Thyroid gland (tissue), 4 donors: ENCODE measurements around the gene SLC6A9. TPM values are rescaled to one million over a fixed set of nuclear protein-coding genes. Genes with fewer than 3 reads are reported as not detected.

Source experiments
- DNase-seq, 2 donors: peaks; one replicate each; pipeline ENCODE4 v3.0.0-alpha.2; 2019
- H3K27ac ChIP-seq, 3 donors: fragments of 200-600 bp; sonication (generic); 1 replicate in 2 of 3; 2 replicates in 1 of 3; pipeline ENCODE4 v1.5.1; 2016 to 2019; ENCODE audit warnings: mild to moderate bottlenecking in 1 of 3, moderate library complexity in 1 of 3
- H3K27me3 ChIP-seq: fragments of 200-600 bp; sonication (generic); one replicate; pipeline ENCODE4 v1.5.1; 2019
- H3K36me3 ChIP-seq, 2 donors: fragments of 200-600 bp; sonication (generic); one replicate each; pipeline ENCODE4 v1.5.1; 2016 to 2019
- H3K4me1 ChIP-seq, 2 donors: fragments of 200-600 bp; sonication (generic); one replicate each; pipeline ENCODE4 v1.5.1; 2017 to 2019
- H3K4me3 ChIP-seq, 3 donors: fragments of 200-600 bp; sonication (generic); replicated peaks in 1 of 3; 1 replicate in 2 of 3; 2 replicates in 1 of 3; pipeline ENCODE4 v1.5.1; 2016; ENCODE audit warnings: mild to moderate bottlenecking in 1 of 3
- H3K9me3 ChIP-seq: fragments of 200-600 bp; sonication (generic); one replicate; pipeline ENCODE4 v1.5.1; 2017
- POLR2A ChIP-seq, 2 donors: fragments of 450-650 bp; IDR thresholded peaks; one replicate each; pipeline ENCODE4 v1.6.1; 2017; ENCODE audit warnings: antibody characterized with exemption in 2 of 2, mild to moderate bottlenecking in 2 of 2, moderate library complexity in 1 of 2
- WGBS, 2 donors: methylation state at CpG; one replicate each; pipeline ENCODE4 v1.1.5; 2017; 5-methylcytosine and 5-hydroxymethylcytosine counted together
- intact Hi-C: fragments of 100-400 bp; cut with DNase I; formaldehyde crosslinking; loops from one replicate; pipeline ENCODE4 v1.15.1; 2023
- total RNA-seq, 4 donors: library from RNA; depleted of rRNA; stranded (reverse); fragments of >200 nt; gene quantifications; one replicate each; pipeline ENCODE4 v1.2.3, GENCODE V29; 2016
- TF ChIP-seq, protein P1 (sequence below), 6 experiments: fragments of 200-600 bp in 3 of 6; fragments of 450-650 bp in 3 of 6; sonication (generic) in 3 of 6; IDR thresholded peaks; one replicate each; pipeline ENCODE4 v1.5.1; 2016 to 2019; ENCODE audit warnings: antibody characterized with exemption in 6 of 6, mild to moderate bottlenecking in 2 of 6, inconsistent platforms in 1 of 6, moderate library complexity in 1 of 6

The SLC6A9 gene
- total RNA-seq, 4 donors from 2014 or later, result 7.2 to 11.3 (median 7.6) TPM

DNA sequence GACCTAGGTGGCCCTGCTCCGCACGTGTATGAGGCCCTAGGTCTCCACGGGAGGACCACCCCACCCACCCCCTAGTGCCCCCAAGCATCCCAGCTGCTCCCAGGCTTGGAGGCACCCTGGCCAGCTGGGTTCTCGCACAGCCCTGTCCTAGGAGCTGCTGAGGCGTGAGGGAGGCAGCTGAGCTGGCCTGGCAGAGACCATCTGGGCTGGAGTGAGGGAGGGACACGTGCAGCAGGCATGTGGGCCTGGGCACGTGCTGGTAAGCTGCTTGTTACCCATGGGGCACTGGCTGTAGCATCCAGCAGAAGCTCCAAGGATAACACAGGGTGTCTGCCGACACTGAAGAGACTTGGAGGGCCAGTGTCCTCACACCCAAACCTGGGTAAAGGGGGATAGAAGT lies 10.1 kb downstream of the SLC6A9 start:
- H3K27me3 ChIP-seq, result no peaks in the 10 kb centered on the region
- no peak overlapping the region for H3K4me3 ChIP-seq
- TF ChIP-seq, protein P1, sequence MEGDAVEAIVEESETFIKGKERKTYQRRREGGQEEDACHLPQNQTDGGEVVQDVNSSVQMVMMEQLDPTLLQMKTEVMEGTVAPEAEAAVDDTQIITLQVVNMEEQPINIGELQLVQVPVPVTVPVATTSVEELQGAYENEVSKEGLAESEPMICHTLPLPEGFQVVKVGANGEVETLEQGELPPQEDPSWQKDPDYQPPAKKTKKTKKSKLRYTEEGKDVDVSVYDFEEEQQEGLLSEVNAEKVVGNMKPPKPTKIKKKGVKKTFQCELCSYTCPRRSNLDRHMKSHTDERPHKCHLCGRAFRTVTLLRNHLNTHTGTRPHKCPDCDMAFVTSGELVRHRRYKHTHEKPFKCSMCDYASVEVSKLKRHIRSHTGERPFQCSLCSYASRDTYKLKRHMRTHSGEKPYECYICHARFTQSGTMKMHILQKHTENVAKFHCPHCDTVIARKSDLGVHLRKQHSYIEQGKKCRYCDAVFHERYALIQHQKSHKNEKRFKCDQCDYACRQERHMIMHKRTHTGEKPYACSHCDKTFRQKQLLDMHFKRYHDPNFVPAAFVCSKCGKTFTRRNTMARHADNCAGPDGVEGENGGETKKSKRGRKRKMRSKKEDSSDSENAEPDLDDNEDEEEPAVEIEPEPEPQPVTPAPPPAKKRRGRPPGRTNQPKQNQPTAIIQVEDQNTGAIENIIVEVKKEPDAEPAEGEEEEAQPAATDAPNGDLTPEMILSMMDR (IDR thresholded peaks at IDR 0.05), result no peak
- TF ChIP-seq POLR2A (IDR thresholded peaks at IDR 0.05), result no peak
- no peaks in the 10 kb centered on the region for H3K4me1 ChIP-seq
- intact Hi-C loops, result no loop called here
- DNase-seq, result no peak
- no peaks in the 10 kb centered on the region for H3K36me3 ChIP-seq
- H3K9me3 ChIP-seq, result no peaks in the 10 kb centered on the region
- H3K27ac ChIP-seq, result no peak overlapping the region
- 82 to 97% methylated on average over 4 of the region's 8 CpGs for WGBS, 2 donors

DNA sequence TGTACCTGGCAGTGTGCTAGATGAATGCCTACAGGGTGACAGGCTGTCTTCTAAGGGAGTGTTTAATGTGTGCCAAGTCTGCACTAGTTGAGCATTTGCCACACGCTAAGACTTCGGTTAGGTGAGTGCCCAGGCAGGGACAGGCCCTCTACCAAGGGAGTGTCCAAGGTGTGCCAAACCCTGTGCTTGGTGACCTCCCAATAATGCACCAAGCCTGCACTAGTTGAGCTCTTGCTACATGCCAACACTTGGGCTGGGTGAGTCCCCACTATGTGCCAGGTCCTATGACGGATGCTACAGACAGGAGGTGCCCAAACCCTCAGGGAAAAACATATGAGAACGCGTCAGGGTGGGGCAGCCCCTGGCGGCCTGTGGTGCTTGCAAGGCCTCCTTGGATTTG lies 10.8 kb downstream of the SLC6A9 start:
- Histone ChIP-seq H3K27me3 (no peaks in the 10 kb centered on the region), H3K4me1 (no peaks in the 10 kb centered on the region), H3K27ac (no peak overlapping the region), H3K4me3 (no peak overlapping the region), H3K9me3 (no peaks in the 10 kb centered on the region), H3K36me3 (no peaks in the 10 kb centered on the region)
- no peak for DNase-seq
- TF ChIP-seq, protein P1 (IDR thresholded peaks at IDR 0.05), result no peak
- TF ChIP-seq POLR2A (IDR thresholded peaks at IDR 0.05), result no peak
- WGBS, 2 donors, result 50 to 92% methylated on average over 2 to 6 of the region's 6 CpGs
- intact Hi-C loops, result no loop called here

DNA sequence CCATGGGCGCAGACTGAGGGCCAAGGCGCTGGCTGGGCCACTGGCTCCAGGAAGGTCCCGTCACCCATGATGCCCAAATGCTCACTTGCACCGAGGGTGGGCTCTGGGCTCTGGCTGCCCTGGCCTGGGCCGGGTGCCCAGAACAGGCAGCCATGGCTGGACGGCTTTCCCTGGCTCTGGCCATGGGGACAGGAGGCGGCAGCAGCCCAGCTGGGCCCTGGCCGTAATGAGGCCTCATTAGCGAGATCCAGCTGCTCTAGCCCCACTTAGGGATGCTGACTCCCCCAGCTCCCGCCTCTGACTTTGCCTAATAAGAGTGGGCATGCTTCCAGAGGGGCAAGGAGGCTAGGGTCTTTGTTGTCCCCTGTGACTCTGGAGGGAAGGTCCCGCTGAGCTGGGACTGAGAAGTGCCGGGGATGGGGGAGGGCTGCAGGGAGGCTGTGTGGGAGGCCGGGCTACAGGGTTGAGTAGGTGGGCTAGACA lies 11.8 kb downstream of the SLC6A9 start:
- H3K4me3 ChIP-seq, result no peak overlapping the region
- no peaks in the 10 kb centered on the region for H3K27me3 ChIP-seq
- H3K4me1 ChIP-seq, result no peaks in the 10 kb centered on the region
- intact Hi-C loops, result no loop called here
- no peak overlapping the region for H3K27ac ChIP-seq
- WGBS, 2 donors, result 86 to 90% methylated on average over 6 to 13 of the region's 13 CpGs
- DNase-seq, result no peak
- no peaks in the 10 kb centered on the region for H3K36me3 ChIP-seq
- no peaks in the 10 kb centered on the region for H3K9me3 ChIP-seq
- TF ChIP-seq, protein P1 (IDR thresholded peaks at IDR 0.05), result no peak
- no peak for TF ChIP-seq POLR2A (IDR thresholded peaks at IDR 0.05)

DNA sequence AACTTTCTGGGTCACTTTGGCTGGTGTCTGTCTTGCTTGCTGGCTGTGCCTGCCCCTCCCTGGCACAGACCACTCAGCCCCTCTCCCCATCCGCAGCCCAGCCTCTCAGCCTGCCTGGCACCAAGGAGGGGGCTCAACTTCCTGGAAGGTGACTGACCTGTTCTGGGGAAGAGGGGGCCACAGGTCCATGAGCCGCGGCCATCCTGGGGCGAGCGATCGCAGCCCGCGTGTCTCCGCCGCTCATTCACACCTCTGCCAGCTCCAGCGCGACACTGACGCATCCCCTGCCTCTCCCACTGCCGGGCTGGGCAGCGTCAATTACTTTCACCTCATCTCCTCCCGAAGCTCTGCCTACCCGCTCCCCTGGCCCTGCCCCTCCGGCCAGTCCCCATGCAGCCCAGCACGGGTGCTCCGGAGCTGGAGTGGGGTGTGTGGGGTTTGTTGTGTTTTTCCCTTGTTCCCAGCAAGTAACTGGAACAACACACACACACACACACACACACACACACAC lies 14.3 kb downstream of the SLC6A9 start:
- WGBS, 2 donors, result 89 to 93% methylated on average over 17 to 18 of the region's 20 CpGs
- no peaks in the 10 kb centered on the region for H3K27me3 ChIP-seq
- H3K4me3 ChIP-seq, result no peak overlapping the region
- intact Hi-C loops, result no loop called here
- DNase-seq, result no peak
- H3K4me1 ChIP-seq, result no peaks in the 10 kb centered on the region
- no peaks in the 10 kb centered on the region for H3K36me3 ChIP-seq
- no peak overlapping the region for H3K27ac ChIP-seq
- no peak for TF ChIP-seq POLR2A (IDR thresholded peaks at IDR 0.05)
- TF ChIP-seq, protein P1 (IDR thresholded peaks at IDR 0.05), result no peak
- no peaks in the 10 kb centered on the region for H3K9me3 ChIP-seq

DNA sequence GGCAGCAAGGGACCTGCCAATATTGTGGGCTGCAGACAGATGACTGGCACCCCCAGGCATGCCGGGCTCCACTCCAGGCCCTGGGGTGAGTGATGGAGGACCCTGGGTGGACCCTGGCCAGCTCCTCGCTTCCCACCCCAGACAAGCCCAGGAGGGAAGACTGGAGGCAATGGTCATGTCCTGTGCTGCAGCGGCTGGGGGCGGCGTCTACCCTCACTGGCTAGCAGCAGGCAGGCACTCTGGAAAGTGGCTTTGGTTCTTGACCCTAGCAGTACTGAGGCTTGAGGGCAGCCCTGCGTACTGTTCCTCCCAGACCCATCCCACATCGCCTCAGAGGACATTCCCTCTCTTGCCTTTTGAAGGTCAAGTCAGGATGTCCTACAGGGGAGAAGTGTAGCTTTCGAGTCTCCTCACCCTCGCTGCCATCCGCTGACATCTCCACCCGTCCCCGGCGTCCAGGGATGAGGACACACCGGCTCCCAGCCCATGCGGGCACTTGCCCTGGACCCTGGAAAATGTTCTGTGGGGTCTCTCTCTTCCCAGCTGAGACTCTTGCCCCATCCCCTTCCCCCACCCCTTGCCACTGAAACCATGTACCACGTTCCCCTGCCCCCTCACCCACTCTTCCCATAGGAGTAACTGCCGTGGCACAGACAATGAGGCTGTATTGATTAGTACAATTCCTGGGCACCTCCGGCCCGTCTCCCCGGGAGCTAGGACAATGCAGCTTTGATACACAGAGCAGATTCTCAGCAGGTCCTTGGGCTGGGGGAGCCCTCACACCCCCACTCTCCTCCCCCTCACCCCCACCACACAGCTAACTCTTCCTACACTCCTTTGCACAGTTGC lies 15.0 kb downstream of the SLC6A9 start:
- H3K27ac ChIP-seq, result no peak overlapping the region
- 94% methylated on average over 18 to 19 of the region's 20 CpGs for WGBS, 2 donors
- no peak overlapping the region for H3K4me3 ChIP-seq
- DNase-seq, result no peak
- no peaks in the 10 kb centered on the region for H3K36me3 ChIP-seq
- H3K4me1 ChIP-seq, result no peaks in the 10 kb centered on the region
- H3K27me3 ChIP-seq, result no peaks in the 10 kb centered on the region
- H3K9me3 ChIP-seq, result no peaks in the 10 kb centered on the region
- intact Hi-C loops, result no loop called here
- TF ChIP-seq, protein P1 (IDR thresholded peaks at IDR 0.05), result no peak
- TF ChIP-seq POLR2A (IDR thresholded peaks at IDR 0.05), result no peak
